Activated CD4-positive, CD25-positive, alpha-beta regulatory T cell treated with anti-CD3 and anti-CD28 coated beads, Interleukin-2, amount 50 U/mL, for 24 hours (primary cell): ENCODE measurements around the gene FN3KRP.
A peak's percentile ranks its signal among the peaks of the same experiment; 100 is the strongest.
"Not testable (repeated sequence)": the region's sequence is repeated elsewhere in the genome, so short reads cannot be mapped to it uniquely, and the experiment has no call there.

Source experiments
- ATAC-seq, 2 donors: fragments of 150-1000 bp; cut with Tn5 transposase; one replicate each; pipeline ENCODE4 v1.10.0; 2021; ENCODE audit warnings: mild to moderate bottlenecking in 1 of 2, moderate library complexity in 1 of 2

FN3KRP gene

DNA sequence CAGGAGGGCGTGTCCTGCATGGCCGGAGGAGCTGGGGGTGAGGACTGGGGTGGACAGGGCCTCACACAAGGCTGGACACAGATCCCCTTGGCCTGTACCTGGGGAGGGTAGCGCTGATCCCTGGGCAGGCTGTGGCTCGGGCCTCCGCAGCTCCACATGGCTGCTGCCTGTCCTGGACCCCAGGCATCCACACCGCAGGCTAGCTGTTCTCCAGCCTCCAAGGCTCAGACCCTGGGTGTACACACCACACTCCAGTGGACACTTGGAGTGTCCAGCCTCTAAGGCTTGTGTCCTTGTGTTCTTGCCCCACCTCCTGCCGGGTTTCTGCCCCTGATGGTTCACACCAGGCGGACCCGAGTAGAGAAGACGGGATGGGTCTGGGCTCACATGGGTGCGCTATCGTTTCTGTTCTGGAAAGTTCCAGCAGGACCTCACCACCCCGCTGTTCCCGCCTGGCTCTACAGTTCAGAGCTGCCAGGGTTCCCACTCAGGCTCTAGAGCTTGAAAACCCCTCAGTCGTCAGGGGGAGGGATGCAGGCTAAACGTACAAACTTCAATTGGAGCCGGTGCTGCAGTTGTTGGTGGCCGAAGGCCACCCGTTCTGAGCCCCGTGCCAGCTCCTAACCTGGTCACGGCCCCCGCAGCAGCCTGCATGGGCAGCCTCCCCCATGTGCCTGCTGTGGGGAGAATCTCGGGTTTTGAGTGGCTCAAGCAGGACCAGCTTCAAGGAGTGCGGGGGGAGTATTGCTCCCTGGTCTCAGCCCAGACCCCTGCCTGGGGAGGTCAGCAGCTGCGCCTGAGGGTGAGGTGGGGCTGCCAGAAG is 6.6 kb upstream of the FN3KRP start:
- no peak for ATAC-seq

DNA sequence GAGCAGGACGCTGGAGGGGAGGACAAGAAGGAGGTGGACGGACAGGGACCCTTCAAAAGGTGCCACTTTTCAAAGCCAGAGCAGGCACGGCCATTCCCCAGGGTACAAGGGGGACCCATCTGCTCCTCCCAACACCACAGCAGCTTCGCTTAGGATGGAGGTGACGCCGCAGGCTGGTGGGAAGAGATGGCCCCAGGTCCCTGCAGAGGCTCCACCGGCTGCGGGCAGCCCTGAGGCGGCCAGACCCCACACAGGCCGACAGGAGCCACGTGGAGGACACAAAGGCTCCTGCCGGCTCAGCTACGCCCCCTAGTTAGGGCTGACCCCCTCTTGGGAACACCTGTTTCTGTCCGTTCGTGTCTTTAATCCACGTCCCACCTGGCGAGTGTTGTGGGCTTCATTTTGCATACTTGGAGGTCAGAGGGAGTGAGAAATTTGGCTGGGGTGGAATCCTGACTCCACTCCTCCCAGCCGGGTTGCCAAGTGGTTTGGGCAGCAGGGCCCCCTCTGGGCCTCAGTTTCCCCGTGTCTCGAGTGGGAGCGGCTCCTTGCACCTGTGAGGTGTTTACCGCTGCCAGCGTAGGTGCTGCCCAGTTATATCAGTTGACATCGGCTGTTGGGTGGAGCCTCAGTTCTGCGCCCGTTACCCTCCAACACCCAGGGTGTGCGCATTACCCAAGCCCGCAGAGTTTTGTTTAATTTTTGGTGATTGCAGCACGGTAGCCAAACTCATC is 5.8 kb upstream of the FN3KRP start:
- no peak for ATAC-seq

DNA sequence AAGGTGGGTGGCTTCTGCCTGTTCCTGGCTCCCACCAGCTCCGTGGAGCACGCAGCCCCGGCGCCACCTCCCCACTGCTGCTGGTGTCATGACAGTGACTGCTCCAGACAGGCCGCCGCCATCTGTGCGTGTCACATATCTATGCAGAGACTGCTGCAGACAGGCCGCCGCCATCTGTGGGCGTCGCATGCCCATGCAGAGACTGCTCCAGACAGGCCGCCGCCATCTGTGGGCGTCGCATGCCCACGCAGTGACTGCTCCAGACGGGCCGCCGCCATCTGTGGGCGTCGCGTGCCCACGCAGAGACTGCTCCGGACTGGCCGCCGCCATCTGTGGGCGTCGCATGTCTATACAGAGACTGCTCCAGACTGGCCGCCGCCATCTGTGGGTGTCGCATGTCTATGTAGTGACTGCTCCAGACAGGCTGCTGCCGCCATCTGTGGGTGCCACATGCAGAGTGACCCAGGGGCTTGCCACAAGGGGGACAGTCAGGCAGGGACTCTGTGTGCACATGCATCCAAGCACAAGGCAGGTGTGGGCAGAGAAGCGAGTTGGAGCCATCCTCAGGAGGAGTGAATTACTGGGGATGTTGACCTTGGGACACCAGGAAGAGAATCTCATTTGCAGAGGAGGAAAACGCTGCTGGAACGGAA is 3.3 kb upstream of the FN3KRP start:
- no peak for ATAC-seq

DNA sequence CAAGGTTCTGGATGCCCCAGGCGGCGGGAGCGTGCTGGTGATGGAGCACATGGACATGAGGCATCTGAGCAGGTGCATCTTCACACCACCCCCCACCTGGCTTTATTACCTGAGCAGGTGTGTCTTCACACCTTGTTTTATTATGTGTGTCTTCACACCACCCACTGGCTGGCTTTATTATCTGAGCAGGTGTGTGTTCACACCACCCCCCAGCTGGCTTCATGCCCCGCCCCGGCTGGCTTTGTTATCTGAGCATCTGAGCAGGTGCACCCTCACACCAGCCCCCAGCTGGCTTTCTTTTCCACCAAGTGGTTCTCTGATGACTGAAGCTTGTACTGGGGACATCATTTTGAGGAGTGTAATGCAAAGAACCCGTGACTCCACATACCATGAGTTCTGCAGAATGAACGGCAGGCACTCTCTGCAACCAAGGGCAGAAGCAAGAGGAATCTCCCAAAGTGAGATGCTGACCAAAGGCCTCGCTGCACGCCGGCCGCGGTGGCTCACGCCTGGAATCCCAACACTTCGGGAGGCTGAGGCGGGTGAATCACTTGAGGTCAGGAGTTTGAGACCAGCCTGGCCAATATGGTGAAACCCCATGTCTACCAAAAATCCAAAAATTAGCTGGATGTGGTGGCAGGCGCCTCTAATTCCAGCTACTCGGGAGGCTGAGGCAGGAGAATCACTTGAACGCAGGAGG is 2.6 kb downstream of the FN3KRP start:
- ATAC-seq, result no peak

DNA sequence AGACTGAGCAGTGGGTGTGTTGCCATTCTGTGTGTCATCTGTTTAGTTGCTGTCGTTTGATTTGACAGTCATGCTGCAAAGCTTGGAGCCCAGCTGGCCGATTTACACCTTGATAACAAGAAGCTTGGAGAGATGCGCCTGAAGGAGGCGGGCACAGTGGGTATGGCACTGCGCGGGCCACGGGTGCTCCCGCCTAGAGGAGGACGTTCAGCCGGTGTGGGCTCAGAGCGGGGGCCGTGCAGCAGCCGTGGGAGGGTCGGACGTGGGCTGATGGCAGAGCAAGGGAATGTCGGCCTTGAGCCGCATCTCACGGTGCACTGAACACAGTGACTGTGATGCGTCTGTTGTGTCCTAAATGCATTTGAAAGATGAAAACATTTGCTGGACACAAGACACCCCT is 3.7 kb downstream of the FN3KRP start:
- no peak for ATAC-seq

DNA sequence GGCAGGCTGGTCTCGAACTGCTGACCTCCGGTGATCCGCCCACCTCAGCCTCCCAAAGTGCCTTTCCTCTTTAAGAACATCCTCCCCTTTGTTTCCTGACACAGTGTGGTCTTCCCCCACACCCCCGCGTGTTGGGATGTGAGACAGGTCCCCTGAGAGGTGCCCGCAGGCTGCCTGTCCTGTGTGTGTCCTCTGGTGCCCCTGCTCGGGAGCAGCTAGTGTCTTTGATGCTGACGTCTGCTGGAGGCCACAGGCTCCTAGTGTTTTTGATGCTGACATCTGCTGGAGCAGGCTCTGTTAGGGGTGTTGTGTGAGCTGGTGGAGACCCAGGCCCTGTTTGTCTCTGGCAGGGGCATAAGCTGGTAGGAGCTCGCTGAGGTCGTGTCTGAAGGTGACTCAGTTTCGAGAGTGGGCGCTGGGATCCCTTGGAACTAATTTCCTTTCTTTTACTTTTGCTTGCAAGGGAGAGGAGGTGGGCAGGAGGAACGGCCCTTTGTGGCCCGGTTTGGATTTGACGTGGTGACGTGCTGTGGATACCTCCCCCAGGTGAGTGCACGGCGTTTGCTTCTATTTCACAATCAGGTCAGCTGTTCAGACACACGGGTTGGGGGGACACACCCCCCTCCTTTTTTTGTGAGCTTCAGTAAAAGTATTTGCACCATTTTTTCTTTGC is 6.0 kb downstream of the FN3KRP start:
- ATAC-seq, result no peak

DNA sequence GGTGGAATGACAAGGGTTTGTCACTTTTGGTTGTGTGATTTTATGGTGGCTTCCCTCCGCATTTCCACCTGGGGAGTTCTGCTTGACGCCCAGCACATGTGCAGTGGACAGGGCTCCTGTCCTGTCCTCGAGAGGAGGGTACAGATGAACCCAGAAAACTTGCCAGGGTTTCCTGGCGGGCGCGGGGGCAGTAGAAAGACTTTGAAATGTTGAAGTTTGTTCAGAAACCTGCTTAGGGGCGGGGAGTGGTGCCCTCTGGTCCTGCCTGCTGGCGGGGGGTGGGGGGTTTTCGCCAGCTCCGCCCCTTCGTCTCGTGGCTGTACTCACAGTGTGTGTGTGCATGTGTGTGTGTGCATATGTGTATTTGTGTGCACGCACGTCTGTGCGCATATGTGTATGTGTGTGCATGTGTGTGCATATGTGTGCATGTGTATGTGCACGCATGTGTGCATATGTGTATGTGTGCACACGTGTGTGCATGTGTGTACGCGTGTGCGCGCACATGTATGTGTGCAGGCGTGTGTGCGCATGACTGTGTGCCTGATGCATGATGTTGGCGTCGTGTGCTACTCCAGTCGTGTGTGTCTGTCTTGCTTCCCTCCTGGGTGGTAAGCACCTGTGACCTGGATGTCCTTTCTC is 6.8 kb downstream of the FN3KRP start:
- no peak for ATAC-seq

DNA sequence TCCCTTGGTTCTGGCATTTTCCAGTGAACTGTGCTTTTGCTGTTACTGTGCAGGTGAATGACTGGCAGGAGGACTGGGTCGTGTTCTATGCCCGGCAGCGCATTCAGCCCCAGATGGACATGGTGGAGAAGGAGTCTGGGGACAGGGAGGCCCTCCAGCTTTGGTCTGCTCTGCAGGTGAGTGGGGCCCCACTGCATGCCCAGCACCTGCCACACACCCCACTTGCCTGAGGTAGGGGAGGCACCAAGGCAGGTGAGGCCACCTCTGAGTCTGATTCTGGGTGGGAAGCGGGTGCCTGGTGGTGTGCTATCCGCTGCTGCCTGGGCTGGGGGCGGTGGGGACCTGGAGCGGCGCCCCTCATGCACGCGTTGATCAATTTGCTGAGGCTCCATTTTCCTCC is 9.9 kb downstream of the FN3KRP start:
- no peak for ATAC-seq

DNA sequence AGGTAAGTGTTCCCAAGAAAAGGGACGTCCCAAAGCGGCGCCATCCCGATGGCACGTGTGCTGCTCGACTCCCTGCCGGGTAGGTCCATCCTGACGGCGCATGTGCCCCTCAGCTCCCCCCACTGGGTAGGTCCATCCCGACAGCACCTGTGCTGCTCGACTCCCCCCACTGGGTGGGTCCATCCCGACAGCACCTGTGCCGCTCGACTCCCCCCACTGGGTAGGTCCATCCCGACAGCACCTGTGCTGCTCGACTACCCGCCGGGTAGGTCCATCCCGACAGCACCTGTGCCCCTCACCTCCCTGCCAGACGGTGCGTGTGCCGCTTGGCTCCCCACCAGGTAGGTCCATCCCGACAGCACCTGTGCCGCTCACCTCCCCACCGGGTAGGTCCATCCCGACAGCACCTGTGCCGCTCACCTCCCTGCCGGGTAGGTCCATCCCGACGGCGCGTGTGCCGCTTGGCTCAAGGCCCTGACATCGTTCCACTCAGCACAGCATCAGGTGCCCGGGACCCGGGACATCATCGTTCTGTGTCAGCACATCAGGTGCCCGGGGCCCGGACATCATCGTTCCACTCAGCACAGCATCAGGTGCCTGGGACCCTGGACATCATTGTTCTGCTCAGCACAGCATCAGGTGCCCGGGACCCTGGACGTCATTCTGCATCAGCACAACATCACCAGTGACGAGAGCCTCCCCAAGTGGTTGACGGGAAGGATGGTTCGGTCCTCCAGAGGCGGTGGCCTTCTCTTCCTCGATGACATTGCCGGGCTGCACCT is 13.2 kb downstream of the FN3KRP start:
- no peak for ATAC-seq

DNA sequence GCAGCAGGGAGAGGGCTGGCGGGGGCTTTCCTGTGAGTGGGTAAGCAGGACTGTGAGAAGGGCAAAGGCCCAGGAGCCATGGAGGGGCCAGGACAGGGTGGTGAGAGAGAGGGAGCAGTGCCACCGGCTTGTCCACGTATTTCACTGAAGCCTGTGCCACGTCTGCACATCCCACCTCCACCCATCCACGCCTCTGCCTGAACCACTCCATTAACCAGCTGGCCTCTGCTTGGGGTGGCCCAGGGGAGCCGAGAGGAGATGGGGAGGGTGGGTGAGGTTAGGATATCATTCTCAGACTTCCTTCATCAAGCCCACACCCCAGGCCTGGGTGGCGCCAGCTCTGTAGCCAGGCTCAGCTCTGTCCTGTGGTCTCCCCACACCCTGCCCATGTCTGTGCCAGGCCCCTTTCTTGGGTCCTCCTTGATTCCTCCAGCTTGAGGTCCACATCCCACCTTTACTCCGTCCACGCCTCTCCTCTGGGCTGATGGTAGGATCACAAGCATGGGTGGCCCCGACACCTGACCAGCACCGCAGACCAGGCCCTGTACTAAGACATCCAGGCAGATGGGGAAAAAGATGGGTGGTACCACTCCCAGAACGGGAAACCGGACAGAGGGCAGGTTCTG is 15.7 kb downstream of the FN3KRP start:
- ATAC-seq, result no peak

DNA sequence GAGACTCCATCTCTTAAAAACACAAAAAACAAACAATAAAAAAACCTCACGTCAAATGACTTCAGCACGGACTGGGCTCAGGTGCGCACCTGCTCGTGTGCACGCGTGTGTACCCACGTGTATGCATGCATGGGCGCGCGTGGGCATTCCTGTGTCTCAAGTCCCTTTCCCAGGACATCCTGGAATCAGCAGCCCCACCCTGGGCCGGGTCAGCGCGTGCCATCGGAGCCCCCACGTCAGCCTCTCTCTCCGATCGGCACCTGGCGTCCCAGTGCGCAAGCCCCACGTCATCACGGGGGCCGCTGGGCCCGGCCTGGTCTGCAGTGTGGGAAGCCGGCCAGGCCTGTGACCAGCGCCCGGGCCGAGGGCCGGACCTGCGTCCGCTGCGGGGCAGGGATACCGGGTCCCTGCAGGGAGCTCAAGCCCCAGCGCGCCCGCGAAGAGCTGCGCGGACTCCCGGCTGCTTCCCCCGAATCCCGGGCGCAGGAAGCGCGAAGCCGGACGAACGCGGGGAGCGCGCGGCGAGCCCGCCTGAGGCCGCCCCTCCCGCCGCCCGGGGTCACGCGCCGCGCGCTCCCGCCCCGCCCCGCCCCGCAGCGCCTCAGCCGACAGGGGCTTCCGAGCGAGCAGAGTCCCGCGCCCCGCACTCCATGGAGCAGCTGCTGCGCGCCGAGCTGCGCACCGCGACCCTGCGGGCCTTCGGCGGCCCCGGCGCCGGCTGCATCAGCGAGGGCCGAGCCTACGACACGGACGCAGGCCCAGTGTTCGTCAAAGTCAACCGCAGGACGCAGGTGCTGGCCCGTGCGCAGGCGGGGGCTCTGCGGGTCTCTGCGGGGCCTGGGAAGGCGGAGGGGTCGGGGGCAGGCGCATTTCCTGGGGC is 18.7 kb downstream of the FN3KRP start, which contains the start of gene FN3K:
FN3K (plus strand) TSS at position 629 of the 880 bp plus-strand sequence; CDS start at position 651, 22 bp downstream.
- peak; percentile 38 to 56 for ATAC-seq

DNA sequence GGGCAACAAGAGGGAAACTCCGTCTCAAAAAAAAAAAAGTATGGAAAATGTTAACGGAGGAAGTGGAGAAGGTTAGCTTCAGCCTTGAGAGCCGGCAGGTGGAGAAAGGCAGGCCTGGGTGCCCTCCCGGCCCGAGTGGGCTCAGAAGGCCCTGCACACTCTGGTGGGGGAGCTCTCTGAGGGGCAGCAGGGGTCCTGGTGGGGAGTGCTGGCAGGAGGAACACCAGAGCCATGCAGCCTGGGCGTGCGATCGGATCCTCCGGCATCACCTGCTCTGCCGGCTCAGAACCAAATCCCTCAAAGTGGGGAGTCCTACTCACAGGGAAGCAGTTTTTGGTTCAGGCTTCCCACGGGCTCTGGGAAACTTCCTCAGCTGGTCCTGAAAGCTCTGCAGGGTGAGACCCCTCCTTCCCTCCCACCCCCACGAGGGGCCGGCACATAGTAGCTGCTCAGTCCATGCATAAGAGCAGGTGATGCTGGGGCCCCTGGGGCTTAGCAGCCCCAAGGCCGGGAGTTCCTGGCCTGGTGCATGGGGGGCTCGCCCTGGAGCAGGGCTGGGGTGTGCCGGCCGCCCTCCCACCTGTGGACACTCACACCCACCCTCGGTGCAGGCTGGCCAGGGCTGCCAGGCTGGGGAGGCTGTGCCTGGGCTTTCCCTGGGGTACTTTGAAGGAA is 20.1 kb downstream of the FN3KRP start:
- no peak for ATAC-seq

DNA sequence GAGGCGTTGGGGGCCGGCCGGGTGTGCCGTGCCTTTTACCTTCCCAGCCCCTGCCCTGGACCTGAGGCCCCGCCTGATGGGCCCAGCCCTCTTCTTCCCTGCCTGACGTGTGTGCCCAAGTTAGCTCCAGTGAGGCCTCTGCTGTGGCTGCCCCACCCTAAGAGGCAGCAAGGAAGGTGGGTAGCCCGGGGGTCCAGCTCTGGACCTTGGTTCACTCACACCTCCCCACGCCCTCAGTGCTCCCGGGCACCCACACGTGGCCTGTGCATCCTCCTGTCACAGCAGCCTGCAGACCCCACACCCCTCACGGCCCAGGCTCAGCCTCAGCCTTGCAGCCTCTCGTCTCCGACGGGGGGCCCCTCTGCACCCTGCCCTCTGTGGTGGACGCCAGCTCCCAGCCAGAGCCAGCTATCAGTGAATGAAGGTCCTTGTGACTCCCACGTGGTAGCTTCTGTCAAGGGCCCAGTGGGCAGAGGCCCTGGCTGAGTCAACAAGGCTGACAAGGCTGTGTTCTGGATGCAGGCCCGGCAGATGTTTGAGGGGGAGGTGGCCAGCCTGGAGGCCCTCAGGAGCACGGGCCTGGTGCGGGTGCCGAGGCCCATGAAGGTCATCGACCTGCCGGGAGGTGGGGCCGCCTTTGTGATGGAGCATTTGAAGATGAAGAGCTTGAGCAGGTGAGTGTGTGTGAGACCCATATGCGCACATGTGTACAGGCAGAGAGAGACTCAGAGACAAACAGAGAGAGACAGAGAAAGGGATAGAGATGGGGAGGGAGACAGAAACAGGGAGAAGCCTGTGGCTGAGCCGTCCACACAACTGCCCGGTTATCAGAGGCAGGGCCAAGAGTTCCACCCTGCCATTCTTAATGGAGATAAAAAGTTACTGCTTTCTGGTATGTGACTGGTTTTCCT is 21.7 kb downstream of the FN3KRP start:
- no peak for ATAC-seq

DNA sequence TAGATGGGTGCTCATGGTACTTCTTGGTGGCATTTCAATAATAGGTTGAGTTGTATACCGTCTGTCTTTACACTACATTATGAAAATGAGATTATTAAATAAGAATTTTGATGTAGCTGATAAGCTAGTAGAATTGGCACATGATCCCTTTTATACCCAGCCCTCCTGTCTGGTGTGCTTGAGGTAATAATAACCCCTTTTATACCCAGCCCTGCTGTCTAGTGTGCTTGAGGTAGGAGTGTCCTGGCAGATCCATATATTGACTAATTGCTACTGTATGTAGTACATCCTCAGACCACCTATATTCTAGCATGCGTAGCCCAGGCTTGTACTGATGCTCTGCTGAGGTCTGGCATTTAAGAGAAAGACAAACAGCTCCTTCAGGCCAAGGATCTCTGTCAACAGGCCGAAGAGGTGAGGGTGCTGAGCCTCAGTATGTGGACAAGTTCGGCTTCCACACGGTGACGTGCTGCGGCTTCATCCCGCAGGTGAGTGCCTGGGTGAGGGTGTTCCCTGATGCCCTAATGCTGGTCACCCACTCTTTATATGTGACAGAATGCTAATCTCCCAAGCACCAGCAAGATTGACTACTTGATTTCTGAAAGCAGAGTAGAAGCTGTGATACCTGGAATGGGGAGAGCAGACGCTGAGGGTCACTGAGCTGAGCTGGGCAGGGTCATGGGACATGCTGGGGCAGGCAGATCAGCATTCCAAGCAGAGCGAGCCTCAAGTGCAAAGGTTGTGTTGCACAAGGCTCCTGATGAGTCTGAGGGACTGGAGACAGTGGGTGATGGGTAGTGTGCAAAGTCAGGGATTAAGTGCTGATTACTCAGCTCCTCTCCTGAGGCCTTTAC is 24.6 kb downstream of the FN3KRP start:
- ATAC-seq, result no peak

DNA sequence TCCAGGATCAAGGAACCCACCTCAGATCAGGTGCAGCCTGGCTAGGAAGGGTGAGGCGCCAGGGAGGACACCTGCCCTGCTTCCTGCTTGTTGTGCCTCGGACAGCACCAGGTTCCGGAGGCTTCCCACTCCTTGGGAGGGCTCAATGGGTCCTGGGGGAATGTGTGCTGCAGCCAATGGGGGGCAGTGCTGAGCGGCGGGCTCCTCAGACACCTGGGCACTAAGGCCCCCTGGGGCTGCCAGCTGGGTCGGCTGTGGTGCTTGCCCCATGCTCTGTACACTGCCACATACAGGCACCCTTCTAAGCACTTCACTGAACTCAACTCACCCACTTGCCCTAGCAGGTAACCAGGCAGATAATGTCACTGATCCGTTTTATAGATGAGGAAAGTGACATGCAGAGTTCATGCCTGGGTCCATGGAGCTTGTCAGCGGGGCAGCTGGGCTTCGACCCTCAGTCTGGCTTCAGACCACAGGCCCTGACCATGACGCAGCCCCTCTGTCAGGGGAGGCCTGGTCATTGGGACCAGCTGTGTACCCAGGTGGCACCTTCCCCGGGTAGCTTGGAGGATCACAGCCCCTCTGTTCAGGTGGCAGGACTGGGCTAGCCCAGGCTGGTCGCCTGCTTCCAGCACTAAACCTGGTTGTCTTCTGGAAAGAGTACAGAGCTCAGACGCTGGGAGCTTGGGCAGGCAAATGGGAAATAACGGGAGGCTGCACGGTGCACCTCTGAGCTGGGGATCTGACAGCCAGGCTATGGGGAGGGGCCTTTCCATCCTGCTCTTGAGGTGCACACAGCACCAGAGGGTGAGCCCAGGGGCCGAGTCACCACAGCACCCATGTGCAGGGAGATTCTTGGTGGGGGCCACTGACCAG is 27.1 kb downstream of the FN3KRP start:
- ATAC-seq, result no peak

DNA sequence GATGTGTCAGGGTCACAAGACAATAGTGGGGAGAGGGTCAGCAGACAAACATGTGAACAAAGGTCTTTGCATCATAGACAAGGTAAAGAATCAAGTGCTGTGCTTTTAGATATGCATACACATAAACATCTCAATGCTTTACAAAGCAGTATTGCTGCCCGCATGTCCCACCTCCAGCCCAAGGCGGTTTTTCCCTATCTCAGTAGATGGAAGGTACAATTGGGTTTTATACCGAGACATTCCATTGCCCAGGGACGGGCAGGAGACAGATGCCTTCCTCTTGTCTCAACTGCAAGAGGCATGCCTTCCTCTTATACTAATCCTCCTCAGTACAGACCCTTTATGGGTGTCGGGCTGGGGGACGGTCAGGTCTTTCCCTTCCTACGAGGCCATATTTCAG is 28.2 kb downstream of the FN3KRP start:
- not testable (repeated sequence) for ATAC-seq
